ENCODE data around the gene NOL6. TPM values are rescaled to one million over a fixed set of nuclear protein-coding genes. Genes with fewer than 3 reads are reported as not detected.

The NOL6 gene
- total RNA-seq, 2 experiments from 2014 or later: 38.1 to 39.7 TPM

DNA sequence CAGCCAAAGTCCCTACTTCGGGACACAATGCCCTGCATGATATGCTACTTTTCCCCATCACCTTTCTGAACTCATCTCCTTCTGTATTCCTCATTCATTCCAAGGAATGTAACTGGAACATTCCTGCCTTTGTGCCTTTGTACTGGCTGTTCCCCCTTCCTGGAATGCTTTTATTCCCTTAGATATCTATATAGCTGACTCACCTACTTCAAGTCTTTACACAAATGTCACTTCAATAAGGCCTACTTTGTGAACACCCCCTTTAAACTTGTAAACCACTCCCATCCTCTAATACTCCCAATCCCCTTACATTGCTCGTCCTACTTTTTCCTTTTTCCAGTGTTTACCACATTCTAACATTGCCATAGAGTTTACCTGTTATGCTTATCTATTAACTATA, 2.4 kb downstream of the NOL6 start:
- H3K27me3 Mint-ChIP-seq: no peaks in the 10 kb centered on the region
- DNase-seq: no peak
- H3K4me1 Mint-ChIP-seq (ENCODE audit: low read depth): peaks cover 24% of the 10 kb centered on the region
- intact Hi-C loops (cut with micrococcal nuclease): loop anchor here (5.0 kb wide), 2 partner anchors 41 to 576 kb away; partner anchors contain the start of gene UBAP2
- no peaks in the 10 kb centered on the region for H3K9me3 Mint-ChIP-seq
- no peak overlapping the region for H3K27ac Mint-ChIP-seq
- POLR2A ChIA-PET: interaction anchor here (1.0 kb wide), 1 partner anchor 12 kb away, joined by 5 read pairs; no protein-coding TSS in a partner anchor
- no peak overlapping the region for H3K4me3 Mint-ChIP-seq
- peaks cover 39% of the 10 kb centered on the region for H3K36me3 Mint-ChIP-seq
- CTCF ChIA-PET: interaction anchor here (0.6 to 20.4 kb wide), 5 partner anchors 20 to 185 kb away, joined by 3 to 386 read pairs (median 36); partner anchors contain the start of genes AQP3 and AQP7

DNA sequence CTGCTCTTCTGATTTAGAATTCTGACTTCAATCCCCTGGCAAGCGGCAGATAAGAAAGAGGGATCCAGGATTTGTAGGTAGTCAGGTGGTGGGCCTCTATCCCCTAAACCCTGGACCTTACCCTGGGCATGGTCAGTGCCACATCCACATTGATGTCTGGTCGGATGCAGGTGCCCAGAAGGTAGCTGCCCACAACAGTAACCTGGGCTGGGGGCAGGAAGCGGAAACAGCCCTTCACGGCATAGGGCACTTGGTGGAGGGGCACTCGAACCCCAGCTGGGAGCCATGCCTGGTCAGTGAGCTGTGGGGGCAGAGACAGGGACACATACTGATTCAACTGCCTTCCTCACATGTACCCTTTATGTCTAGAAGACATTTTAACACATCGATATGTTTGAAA, 3.8 kb downstream of the NOL6 start:
- no peaks in the 10 kb centered on the region for H3K9me3 Mint-ChIP-seq
- H3K4me3 Mint-ChIP-seq: no peak overlapping the region
- intact Hi-C loops (cut with micrococcal nuclease): loop anchor here (5.0 kb wide), 2 partner anchors 42 to 577 kb away; partner anchors contain the start of gene UBAP2
- no peak for DNase-seq
- ChIA-PET CTCF (interaction anchor here (0.6 to 20.4 kb wide), 5 partner anchors 19 to 742 kb away, joined by 3 to 386 read pairs (median 3); partner anchors contain the start of genes AQP3 and AQP7), POLR2A (no interaction called here)
- no peak overlapping the region for H3K27ac Mint-ChIP-seq
- H3K27me3 Mint-ChIP-seq: no peaks in the 10 kb centered on the region
- H3K4me1 Mint-ChIP-seq (ENCODE audit: low read depth): peaks cover 24% of the 10 kb centered on the region
- peaks cover 51% of the 10 kb centered on the region for H3K36me3 Mint-ChIP-seq

DNA sequence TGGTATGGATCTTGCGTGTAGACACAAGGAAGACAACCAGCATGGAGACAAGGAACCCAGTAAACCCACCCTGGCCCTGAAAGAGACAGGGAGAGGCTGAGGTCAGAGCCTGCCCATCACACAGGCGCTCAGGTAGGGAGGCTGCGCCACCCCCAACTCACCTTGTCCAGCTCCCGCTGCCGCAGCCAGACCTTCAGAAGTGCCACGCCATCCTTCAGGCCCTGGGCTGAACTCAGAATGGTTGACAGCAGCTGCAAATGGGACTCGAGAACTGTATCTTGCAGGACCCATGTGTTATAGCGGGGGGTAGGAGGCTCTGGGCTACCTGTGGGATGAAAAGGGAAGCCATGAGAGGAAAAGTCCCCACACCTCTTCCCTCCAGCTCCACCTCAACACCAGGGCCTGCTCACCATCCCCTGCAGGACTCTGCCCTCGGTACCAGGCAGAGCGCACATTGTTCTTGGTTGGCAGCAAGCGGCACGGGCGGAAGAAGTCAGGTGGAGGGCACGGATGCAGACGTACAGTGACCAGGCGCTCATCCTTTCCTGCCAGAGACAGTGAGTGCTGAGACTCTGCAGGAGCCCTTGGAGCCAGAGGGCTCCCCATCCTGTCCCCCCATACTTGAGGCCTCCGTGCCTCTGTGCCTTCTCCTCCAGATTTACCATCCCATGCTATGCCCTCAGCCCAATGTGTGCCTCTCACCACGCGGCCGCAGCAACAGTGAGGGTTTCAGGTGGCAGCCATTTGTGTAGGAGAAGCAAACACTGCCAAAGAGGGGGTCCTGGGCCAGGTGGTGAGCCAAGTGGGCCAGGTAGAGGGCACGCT, 4.7 kb downstream of the NOL6 start:
- Mint-ChIP-seq H3K27me3 (no peaks in the 10 kb centered on the region), H3K27ac (no peak overlapping the region), H3K36me3 (peaks cover 54% of the 10 kb centered on the region), H3K4me3 (no peak overlapping the region), H3K9me3 (no peaks in the 10 kb centered on the region), H3K4me1 (ENCODE audit: low read depth) (peaks cover 21% of the 10 kb centered on the region)
- ChIA-PET POLR2A (no interaction called here), CTCF (interaction anchor here (1.2 to 20.4 kb wide), 5 partner anchors 10 to 95 kb away, joined by 3 to 386 read pairs (median 84); partner anchors contain the start of genes AQP3 and AQP7)
- DNase-seq: no peak
- intact Hi-C loops (cut with micrococcal nuclease): no loop called here

DNA sequence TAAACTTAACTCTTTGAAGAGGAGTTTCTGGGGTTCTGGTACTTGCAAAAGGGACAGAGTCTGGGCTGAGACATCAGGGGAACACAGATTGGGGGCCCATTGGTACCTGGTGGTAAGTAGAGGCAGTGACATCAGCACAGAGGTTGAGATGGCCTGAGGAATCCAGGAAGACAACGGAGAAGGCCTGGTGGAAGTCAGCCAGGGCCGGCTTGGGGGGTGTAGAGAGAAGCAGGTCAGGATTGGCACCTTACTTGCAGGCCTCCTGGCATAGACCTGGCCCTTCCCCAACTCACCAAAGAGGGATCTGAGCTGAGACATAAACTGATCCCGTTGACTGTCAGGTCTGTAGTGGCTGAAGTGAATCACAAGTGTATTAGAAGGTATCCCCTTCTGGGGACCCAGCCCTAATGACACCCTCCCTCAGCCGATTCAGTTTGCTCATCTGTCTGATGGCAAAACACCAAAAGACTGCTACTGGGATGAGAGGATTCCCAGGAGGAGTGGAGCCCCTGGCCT, 5.5 kb downstream of the NOL6 start:
- H3K27ac Mint-ChIP-seq: no peak overlapping the region

DNA sequence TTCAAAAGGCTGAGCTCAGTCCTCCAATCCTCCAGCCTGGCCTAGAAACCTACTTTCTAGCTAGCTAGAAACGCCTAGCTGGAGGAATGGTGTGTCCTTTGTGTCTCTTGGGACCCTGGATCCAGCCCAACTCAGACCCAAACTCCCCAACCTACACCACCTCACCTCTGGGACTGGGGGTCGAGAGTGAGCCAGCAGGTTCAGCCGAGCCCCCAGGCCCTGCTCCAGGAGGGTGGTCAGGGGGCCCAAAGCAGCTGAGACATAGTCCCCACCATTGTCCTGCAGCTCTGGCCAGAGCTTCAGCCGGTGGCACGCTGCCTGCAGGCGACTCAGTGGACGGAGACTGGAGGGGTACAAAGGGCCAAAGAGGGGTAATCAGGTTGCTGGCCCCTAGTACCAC, 6.2 kb downstream of the NOL6 start:
- CTCF ChIA-PET: interaction anchor here (1.0 to 20.4 kb wide), 14 partner anchors 9 to 184 kb away, joined by 3 to 386 read pairs (median 8); partner anchors contain the start of genes ANKRD18B, AQP3 and AQP7
- H3K36me3 Mint-ChIP-seq: peaks cover 53% of the 10 kb centered on the region
- intact Hi-C loops (cut with micrococcal nuclease): no loop called here
- POLR2A ChIA-PET: no interaction called here
- DNase-seq: peak; percentile 3
- H3K4me1 Mint-ChIP-seq (ENCODE audit: low read depth): peaks cover 12% of the 10 kb centered on the region
- no peak overlapping the region for H3K4me3 Mint-ChIP-seq
- no peaks in the 10 kb centered on the region for H3K27me3 Mint-ChIP-seq
- H3K27ac Mint-ChIP-seq: no peak overlapping the region
- no peaks in the 10 kb centered on the region for H3K9me3 Mint-ChIP-seq

More for the DNA sequence above, 5.5 kb downstream of the NOL6 start:
- Mint-ChIP-seq H3K36me3 (peaks cover 50% of the 10 kb centered on the region), H3K9me3 (no peaks in the 10 kb centered on the region), H3K4me3 (no peak overlapping the region), H3K4me1 (ENCODE audit: low read depth) (peaks cover 17% of the 10 kb centered on the region), H3K27me3 (no peaks in the 10 kb centered on the region)
- peak; percentile 3 for DNase-seq
- ChIA-PET CTCF (interaction anchor here (0.6 to 20.4 kb wide), 6 partner anchors 8 to 94 kb away, joined by 3 to 386 read pairs (median 53); partner anchors contain the start of genes AQP3 and AQP7), POLR2A (no interaction called here)
- intact Hi-C loops (cut with micrococcal nuclease): no loop called here

DNA sequence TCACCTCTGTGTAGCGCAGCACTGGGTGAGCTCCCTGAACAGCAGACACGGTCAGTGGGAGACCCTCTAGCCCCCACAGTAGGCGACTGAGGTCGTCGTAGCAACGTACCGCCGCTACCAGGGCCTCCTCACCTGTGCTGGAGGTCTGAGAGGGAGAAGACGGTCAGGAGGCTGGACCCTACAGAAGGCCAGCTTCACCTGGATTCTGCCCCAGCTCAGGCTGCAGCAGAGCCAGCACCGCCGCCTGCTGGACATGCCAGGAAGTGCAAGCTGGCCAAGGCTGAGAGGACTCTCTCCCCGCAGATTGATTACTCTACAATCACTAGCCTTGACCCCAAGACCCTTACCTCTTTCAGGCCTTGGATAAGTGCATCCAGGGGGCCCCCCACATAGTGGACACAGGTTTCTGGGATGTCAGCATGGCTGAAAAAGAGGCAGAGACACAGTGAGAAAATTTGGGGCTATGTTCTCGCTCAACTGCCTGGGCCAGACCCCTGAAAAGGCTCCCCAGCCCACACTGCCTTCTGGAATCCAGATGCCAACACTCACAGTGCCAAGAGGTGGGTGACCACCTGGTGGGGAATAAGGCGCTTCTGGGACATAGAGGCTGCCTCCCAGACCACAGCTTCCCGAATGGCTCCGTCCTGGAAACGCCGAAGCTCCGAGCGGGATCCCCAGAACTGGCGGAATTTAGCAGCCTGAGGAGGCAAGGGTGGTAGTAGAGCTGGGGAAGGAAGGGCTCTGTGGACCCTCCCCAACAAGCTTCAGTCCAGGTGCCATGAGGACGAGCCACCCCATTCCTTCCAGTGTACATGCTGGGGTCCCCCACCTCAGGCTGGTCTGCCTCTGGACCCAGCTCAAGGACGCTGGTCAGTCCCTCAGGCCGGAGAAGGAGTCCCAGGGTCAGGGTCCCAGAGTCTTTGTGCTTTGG, 6.9 kb downstream of the NOL6 start:
- peaks cover 51% of the 10 kb centered on the region for H3K36me3 Mint-ChIP-seq
- no peaks in the 10 kb centered on the region for H3K9me3 Mint-ChIP-seq
- peak; percentile 80 for DNase-seq
- intact Hi-C loops (cut with micrococcal nuclease): loop anchor here (1.0 kb wide), 2 partner anchors 64 to 92 kb away; no protein-coding TSS in a partner anchor
- POLR2A ChIA-PET: interaction anchor here (1.0 to 1.2 kb wide), 3 partner anchors 19 to 92 kb away, joined by 4 to 10 read pairs (median 7); partner anchors contain the start of gene AQP3
- CTCF ChIA-PET: interaction anchor here (0.7 to 20.4 kb wide), 30 partner anchors 9 to 240 kb away, joined by 3 to 386 read pairs (median 5); partner anchors contain the start of genes ANKRD18B, AQP3 and AQP7
- no peak overlapping the region for H3K27ac Mint-ChIP-seq
- H3K4me3 Mint-ChIP-seq: no peak overlapping the region
- peaks cover 5% of the 10 kb centered on the region for H3K4me1 Mint-ChIP-seq (ENCODE audit: low read depth)
- no peaks in the 10 kb centered on the region for H3K27me3 Mint-ChIP-seq

DNA sequence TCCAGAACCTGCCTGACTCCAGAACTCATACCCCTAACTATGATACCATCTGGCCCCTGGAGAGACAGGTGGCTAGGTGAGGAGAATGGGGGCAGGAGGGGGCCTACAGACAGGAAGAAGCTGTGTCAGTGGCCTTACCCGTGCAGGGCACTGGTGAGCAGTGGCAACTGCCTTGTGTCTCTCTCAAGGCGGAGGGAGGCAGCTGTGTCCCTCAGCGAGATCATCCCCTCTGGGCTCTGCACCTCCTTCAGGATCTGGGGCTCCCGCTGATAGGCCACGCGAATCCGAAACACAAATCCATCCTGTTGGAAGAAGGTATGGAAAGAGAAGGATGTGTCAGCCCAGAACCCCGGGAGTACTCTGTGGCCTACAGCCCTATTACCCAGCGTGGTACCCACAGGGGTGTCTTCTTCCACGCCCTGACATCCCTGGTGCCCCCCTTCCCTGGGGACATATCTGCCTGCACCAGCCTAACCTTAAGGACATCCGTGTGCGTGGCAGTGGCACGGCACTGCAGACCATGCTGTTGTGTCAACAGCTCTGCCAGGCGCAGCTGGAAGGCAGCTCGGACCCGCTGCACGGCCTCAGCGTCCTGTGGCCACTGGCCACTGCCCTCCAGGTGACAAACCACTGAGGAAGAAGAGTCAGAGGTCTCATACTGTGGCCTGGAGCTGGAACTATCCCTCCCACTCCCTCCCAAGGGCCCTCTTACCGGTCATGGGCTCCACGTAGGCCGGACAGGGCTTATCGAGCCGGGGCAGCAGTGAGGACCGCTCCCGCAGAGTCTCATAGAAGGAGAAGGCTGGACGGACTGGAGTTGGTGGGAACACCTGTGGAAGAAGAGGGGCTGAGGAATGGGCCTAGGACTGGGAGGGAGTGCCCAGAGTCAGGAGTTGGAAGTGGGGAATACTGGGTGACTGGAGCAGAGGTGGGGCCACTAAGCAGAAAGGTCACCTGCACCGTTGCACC, 7.8 kb downstream of the NOL6 start:
- H3K36me3 Mint-ChIP-seq: peaks cover 45% of the 10 kb centered on the region
- no peaks in the 10 kb centered on the region for H3K27me3 Mint-ChIP-seq
- no peak overlapping the region for H3K27ac Mint-ChIP-seq
- H3K4me3 Mint-ChIP-seq: no peak overlapping the region
- H3K4me1 Mint-ChIP-seq (ENCODE audit: low read depth): peaks cover 3% of the 10 kb centered on the region
- H3K9me3 Mint-ChIP-seq: no peaks in the 10 kb centered on the region
- CTCF ChIA-PET: interaction anchor here (0.8 to 20.4 kb wide), 26 partner anchors 10 to 188 kb away, joined by 3 to 386 read pairs (median 6); partner anchors contain the start of genes AQP3 and AQP7
- intact Hi-C loops (cut with micrococcal nuclease): loop anchor here (1.0 kb wide), 2 partner anchors 63 to 91 kb away; no protein-coding TSS in a partner anchor
- POLR2A ChIA-PET: interaction anchor here (1.0 to 1.2 kb wide), 3 partner anchors 18 to 91 kb away, joined by 4 to 10 read pairs (median 7); partner anchors contain the start of gene AQP3
- peak; percentile 1 for DNase-seq

DNA sequence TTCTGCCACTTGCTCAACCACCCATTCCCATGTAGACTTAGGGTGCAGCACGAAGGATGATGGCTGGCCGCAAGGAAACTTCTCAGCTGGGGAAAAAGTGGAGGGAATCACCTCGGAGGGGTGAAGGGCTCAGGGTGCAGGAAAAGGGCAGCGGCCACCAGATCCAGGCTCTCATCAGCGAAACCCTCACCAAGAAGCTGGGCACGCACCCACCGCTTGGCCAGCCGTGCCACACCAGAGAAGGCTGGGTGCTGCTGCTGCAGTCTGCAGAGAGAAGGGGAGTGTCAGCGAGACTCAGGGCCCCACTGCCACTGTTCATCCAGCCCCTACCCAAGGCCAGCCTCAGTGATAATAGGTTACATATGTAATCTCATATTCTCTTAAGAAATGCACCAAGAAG, 8.6 kb downstream of the NOL6 start:
- DNase-seq: no peak
- no peak overlapping the region for H3K27ac Mint-ChIP-seq
- peaks cover 3% of the 10 kb centered on the region for H3K4me1 Mint-ChIP-seq (ENCODE audit: low read depth)
- no peaks in the 10 kb centered on the region for H3K9me3 Mint-ChIP-seq
- intact Hi-C loops (cut with micrococcal nuclease): no loop called here
- CTCF ChIA-PET: interaction anchor here (0.6 to 20.4 kb wide), 10 partner anchors 8 to 386 kb away, joined by 3 to 386 read pairs (median 7); partner anchors contain the start of genes AQP3, AQP7, NFX1 and NOL6
- H3K36me3 Mint-ChIP-seq: peaks cover 43% of the 10 kb centered on the region
- POLR2A ChIA-PET: interaction anchor here (0.8 kb wide), 1 partner anchor 9 kb away, joined by 4 read pairs; the partner anchor contains the start of gene NOL6
- no peaks in the 10 kb centered on the region for H3K27me3 Mint-ChIP-seq
- no peak overlapping the region for H3K4me3 Mint-ChIP-seq

DNA sequence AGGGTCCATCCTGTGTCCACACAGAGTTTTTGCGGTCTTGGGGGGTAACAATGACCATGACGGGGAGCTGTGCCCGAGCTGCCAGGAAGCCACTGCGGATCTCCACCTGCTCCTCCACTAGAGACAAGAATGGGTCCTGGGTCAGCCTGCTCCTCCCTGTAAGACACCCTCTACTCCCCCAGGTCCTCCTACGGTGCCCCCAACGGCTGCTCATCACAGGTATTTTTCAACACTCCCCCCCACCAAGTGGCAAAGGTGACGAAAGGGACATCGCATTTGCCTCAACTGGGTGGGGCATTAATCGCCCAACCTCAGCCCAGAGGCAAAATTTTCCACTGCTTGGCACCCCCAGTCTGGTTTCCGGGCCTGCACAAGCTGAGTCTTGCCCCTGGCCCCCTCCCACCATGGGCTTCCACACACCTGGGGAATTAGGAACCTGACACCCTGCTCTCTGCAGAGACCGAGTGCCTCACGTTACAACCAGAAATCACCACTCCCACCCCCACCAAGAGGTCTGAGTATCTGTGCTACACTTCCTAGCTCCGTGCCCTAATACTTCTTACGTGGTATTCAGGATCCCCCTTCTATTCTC, 9.6 kb downstream of the NOL6 start:
- DNase-seq: no peak
- Mint-ChIP-seq H3K27me3 (no peaks in the 10 kb centered on the region), H3K36me3 (peaks cover 36% of the 10 kb centered on the region), H3K27ac (no peak overlapping the region), H3K4me1 (ENCODE audit: low read depth) (peaks cover 11% of the 10 kb centered on the region), H3K4me3 (no peak overlapping the region), H3K9me3 (no peaks in the 10 kb centered on the region)
- intact Hi-C loops (cut with micrococcal nuclease): no loop called here
- POLR2A ChIA-PET: interaction anchor here (0.8 to 1.0 kb wide), 2 partner anchors 8 to 9 kb away, joined by 3 to 4 read pairs; partner anchors contain the start of gene NOL6
- CTCF ChIA-PET: interaction anchor here (1.1 to 20.4 kb wide), 9 partner anchors 9 to 177 kb away, joined by 3 to 386 read pairs (median 11); partner anchors contain the start of genes AQP3, AQP7, NFX1 and NOL6

DNA sequence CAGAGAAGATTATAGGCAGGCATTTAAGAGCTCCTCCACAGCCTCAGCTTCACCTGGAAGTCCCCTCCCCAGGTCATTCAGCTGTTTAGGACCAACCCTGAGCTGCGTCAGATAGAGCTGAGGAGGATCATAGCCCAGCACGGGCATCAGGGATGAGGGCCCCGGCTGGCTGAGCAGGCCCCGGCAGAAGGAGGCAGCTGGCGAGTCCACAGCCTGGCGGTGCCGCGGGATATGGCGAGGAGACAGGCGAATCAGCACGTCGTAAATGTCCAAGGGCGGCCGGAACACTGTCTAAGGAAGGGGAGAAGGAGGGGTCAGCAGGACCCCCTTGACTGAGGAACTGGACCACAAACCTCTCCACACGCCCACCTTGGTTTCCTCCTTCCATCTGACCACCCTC, 10.6 kb downstream of the NOL6 start:
- Mint-ChIP-seq H3K9me3 (no peaks in the 10 kb centered on the region), H3K36me3 (peaks cover 32% of the 10 kb centered on the region), H3K4me1 (ENCODE audit: low read depth) (peaks cover 21% of the 10 kb centered on the region), H3K4me3 (no peak overlapping the region), H3K27ac (no peak overlapping the region), H3K27me3 (no peaks in the 10 kb centered on the region)
- intact Hi-C loops (cut with micrococcal nuclease): no loop called here
- no peak for DNase-seq
- CTCF ChIA-PET: interaction anchor here (1.9 to 20.4 kb wide), 4 partner anchors 12 to 88 kb away, joined by 7 to 386 read pairs (median 17); partner anchors contain the start of gene AQP3
- POLR2A ChIA-PET: interaction anchor here (1.4 kb wide), 1 partner anchor 11 kb away, joined by 5 read pairs; the partner anchor contains the start of gene NOL6
